Urinary bladder (tissue), 4 donors: ENCODE data around the gene TIE1. TPM values are rescaled to one million over a fixed set of nuclear protein-coding genes. Genes with fewer than 3 reads are reported as not detected.

ENCODE experiments used
- DNase-seq: peaks from one replicate; pipeline ENCODE4 v3.0.0-alpha.2; 2015; ENCODE audit errors: extremely low spot score
- H3K27ac ChIP-seq: one replicate; pipeline ENCODE4 v1.5.1; 2013; ENCODE audit warnings: low read depth, mild to moderate bottlenecking, moderate library complexity
- H3K36me3 ChIP-seq: one replicate; pipeline ENCODE4 v1.6.1; 2013; ENCODE audit warnings: mild to moderate bottlenecking, moderate library complexity; ENCODE audit not compliant: insufficient read depth
- H3K4me1 ChIP-seq: one replicate; pipeline ENCODE4 v1.6.1; 2013; ENCODE audit warnings: mild to moderate bottlenecking, moderate library complexity; ENCODE audit not compliant: insufficient read depth
- H3K4me3 ChIP-seq: one replicate; pipeline ENCODE4 v1.5.1; 2013; ENCODE audit warnings: low read depth, low read length
- WGBS: extraction: QIAGEN DNeasy Blood & Tissue Kit; methylation state at CpG from one replicate; pipeline ENCODE4 v1.1.7; 2013; 5-methylcytosine and 5-hydroxymethylcytosine counted together
- polyA plus RNA-seq: library from polyadenylated mRNA; stranded (reverse); fragments of 200-250 nt; gene quantifications from one replicate; pipeline ENCODE4 v1.2.3, GENCODE V29; 2013
- total RNA-seq: library from RNA; depleted of rRNA; stranded (reverse); fragments of >200 nt; gene quantifications from one replicate; pipeline ENCODE4 v1.2.3, GENCODE V29; 2014
- donor health status: healthy with polysubstance abuse.
- donor health status: healthy.

The TIE1 gene
- 38.5 TPM for total RNA-seq
- 35.2 TPM for polyA plus RNA-seq

GRCh38 chr1:43300378-43301094, at the start of gene TIE1:
TIE1 (plus strand) TSS chr1:43300982; CDS start chr1:43301072, 90 bp downstream.
- no peak within 1 kb of the TSS for H3K4me3 ChIP-seq
- WGBS: 71% methylated on average over 10 of the region's 10 CpGs
- no peaks in the 10 kb centered on the region for H3K4me1 ChIP-seq
- DNase-seq: no peak
- no peaks in the 10 kb centered on the region for H3K36me3 ChIP-seq
- no peak within 1 kb of the TSS for H3K27ac ChIP-seq

- no peaks in the 10 kb centered on the region for H3K36me3 ChIP-seq
- H3K27ac ChIP-seq: no peak overlapping the region
- WGBS: 84% methylated on average over 5 of the region's 5 CpGs
- H3K4me3 ChIP-seq: no peak overlapping the region
- no peaks in the 10 kb centered on the region for H3K4me1 ChIP-seq
- no peak for DNase-seq
Observed at GRCh38 chr1:43251024-43251423, 49.8 kb upstream of the TIE1 start.

- DNase-seq: no peak
- no peaks in the 10 kb centered on the region for H3K4me1 ChIP-seq
- WGBS: 82% methylated on average over 1 of the region's 1 CpG
- H3K4me3 ChIP-seq: no peak overlapping the region
- H3K27ac ChIP-seq: no peak overlapping the region
- H3K36me3 ChIP-seq: no peaks in the 10 kb centered on the region
Observed at GRCh38 chr1:43252225-43252624, 48.6 kb upstream of the TIE1 start.

- no peak for DNase-seq
- no peak overlapping the region for H3K27ac ChIP-seq
- WGBS: 91% methylated on average over 4 of the region's 4 CpGs
- no peaks in the 10 kb centered on the region for H3K4me1 ChIP-seq
- H3K4me3 ChIP-seq: no peak overlapping the region
- H3K36me3 ChIP-seq: no peaks in the 10 kb centered on the region
Observed at GRCh38 chr1:43253173-43253572, 47.6 kb upstream of the TIE1 start.

GRCh38 chr1:43253876-43254275, 46.9 kb upstream of the TIE1 start:
- no peak for DNase-seq
- H3K4me1 ChIP-seq: no peaks in the 10 kb centered on the region
- no peaks in the 10 kb centered on the region for H3K36me3 ChIP-seq
- 81% methylated on average over 8 of the region's 8 CpGs for WGBS
- no peak overlapping the region for H3K4me3 ChIP-seq
- no peak overlapping the region for H3K27ac ChIP-seq

GRCh38 chr1:43255438-43256210, 45.2 kb upstream of the TIE1 start:
- Histone ChIP-seq H3K4me1 (no peaks in the 10 kb centered on the region), H3K36me3 (no peaks in the 10 kb centered on the region), H3K4me3 (no peak overlapping the region), H3K27ac (no peak overlapping the region)
- 77% methylated on average over 10 of the region's 10 CpGs for WGBS
- no peak for DNase-seq

GRCh38 chr1:43256675-43257570, 43.9 kb upstream of the TIE1 start:
- no peaks in the 10 kb centered on the region for H3K36me3 ChIP-seq
- 81% methylated on average over 8 of the region's 8 CpGs for WGBS
- H3K4me3 ChIP-seq: no peak overlapping the region
- DNase-seq: no peak
- no peak overlapping the region for H3K27ac ChIP-seq
- H3K4me1 ChIP-seq: no peaks in the 10 kb centered on the region

GRCh38 chr1:43258370-43258769, 42.4 kb upstream of the TIE1 start:
- Histone ChIP-seq H3K27ac (no peak overlapping the region), H3K4me3 (no peak overlapping the region), H3K4me1 (no peaks in the 10 kb centered on the region), H3K36me3 (no peaks in the 10 kb centered on the region)
- WGBS: 93% methylated on average over 3 of the region's 3 CpGs
- no peak for DNase-seq

GRCh38 chr1:43265431-43265830, 35.4 kb upstream of the TIE1 start:
- H3K27ac ChIP-seq: no peak overlapping the region
- 82% methylated on average over 4 of the region's 4 CpGs for WGBS
- H3K36me3 ChIP-seq: no peaks in the 10 kb centered on the region
- DNase-seq: no peak
- no peaks in the 10 kb centered on the region for H3K4me1 ChIP-seq
- no peak overlapping the region for H3K4me3 ChIP-seq

GRCh38 chr1:43266881-43267280, 33.9 kb upstream of the TIE1 start:
- Histone ChIP-seq H3K4me1 (no peaks in the 10 kb centered on the region), H3K27ac (no peak overlapping the region), H3K36me3 (no peaks in the 10 kb centered on the region), H3K4me3 (no peak overlapping the region)
- DNase-seq: no peak
- whole genome bisulfite sequencing: 92% methylated on average over 1 of the region's 1 CpG

GRCh38 chr1:43267291-43267805, 33.4 kb upstream of the TIE1 start:
- 84% methylated on average over 9 of the region's 9 CpGs for WGBS
- no peak for DNase-seq
- no peaks in the 10 kb centered on the region for H3K36me3 ChIP-seq
- H3K4me1 ChIP-seq: no peaks in the 10 kb centered on the region
- H3K27ac ChIP-seq: no peak overlapping the region
- H3K4me3 ChIP-seq: no peak overlapping the region

- WGBS: 92% methylated on average over 3 of the region's 3 CpGs
- H3K36me3 ChIP-seq: no peaks in the 10 kb centered on the region
- no peak for DNase-seq
Observed at GRCh38 chr1:43267818-43268425, 32.9 kb upstream of the TIE1 start.

More at GRCh38 chr1:43267818-43268425, 32.9 kb upstream of the TIE1 start:
- Histone ChIP-seq H3K27ac (no peak overlapping the region), H3K4me1 (no peaks in the 10 kb centered on the region), H3K4me3 (no peak overlapping the region)
